Measurements from ENCODE around the gene ASMTL.

ASMTL gene

GRCh38 chrX:1423215-1423614 lies 29.5 kb downstream of the ASMTL start:
- DNase-seq (ENCODE audit: extremely low read depth, low read depth), result no peak
- no peak for TF ChIP-seq CTCF (IDR thresholded peaks at IDR 0.05; ENCODE audit: low read depth, low read length)

- DNase-seq (ENCODE audit: extremely low read depth, low read depth), result no peak
- TF ChIP-seq CTCF (IDR thresholded peaks at IDR 0.05; ENCODE audit: low read depth, low read length), result no peak
Observed at GRCh38 chrX:1422135-1422465, 30.6 kb downstream of the ASMTL start.

- DNase-seq (ENCODE audit: extremely low read depth, low read depth), result no peak
- TF ChIP-seq CTCF (IDR thresholded peaks at IDR 0.05; ENCODE audit: low read depth, low read length), result no peak
Observed at GRCh38 chrX:1421433-1422134, 31.1 kb downstream of the ASMTL start.

GRCh38 chrX:1420371-1420770 lies 32.3 kb downstream of the ASMTL start:
- no peak for TF ChIP-seq CTCF (IDR thresholded peaks at IDR 0.05; ENCODE audit: low read depth, low read length)
- DNase-seq (ENCODE audit: extremely low read depth, low read depth), result no peak

- TF ChIP-seq CTCF (IDR thresholded peaks at IDR 0.05; ENCODE audit: low read depth, low read length), result no peak
- DNase-seq (ENCODE audit: extremely low read depth, low read depth), result no peak
Observed at GRCh38 chrX:1419545-1420355, 33.0 kb downstream of the ASMTL start.

- TF ChIP-seq CTCF (IDR thresholded peaks at IDR 0.05; ENCODE audit: low read depth, low read length), result no peak
Observed at GRCh38 chrX:1418901-1419544, 33.7 kb downstream of the ASMTL start.

More at GRCh38 chrX:1418901-1419544, 33.7 kb downstream of the ASMTL start:
- DNase-seq (ENCODE audit: extremely low read depth, low read depth), result no peak

Data from AG09319 (cell line).